SH-SY5Y (cell line): Measurements from ENCODE around the gene DNAH17.

Source experiments
- GATA2 ChIP-seq: IDR thresholded peaks from 2 replicates; pipeline ENCODE4 v1.6.1; 2011; ENCODE audit warnings: mild to moderate bottlenecking, low read depth, low read length
- GATA3 ChIP-seq: IDR thresholded peaks from 2 replicates; pipeline ENCODE4 v1.6.1; 2011; ENCODE audit warnings: low read depth, mild to moderate bottlenecking, low read length, moderate library complexity

DNAH17 gene

GRCh38 chr17:78515480-78515879, 61.7 kb downstream of the DNAH17 start:
- TF ChIP-seq GATA3 = no peak

GRCh38 chr17:78514521-78514920, 62.7 kb downstream of the DNAH17 start:
- TF ChIP-seq GATA2 = no peak
- no peak for TF ChIP-seq GATA3

- TF ChIP-seq GATA3 = no peak
- no peak for TF ChIP-seq GATA2
These were observed 64.2 kb downstream of the DNAH17 start for GRCh38 chr17:78512976-78513375.

GRCh38 chr17:78510141-78511075, 66.8 kb downstream of the DNAH17 start:
- TF ChIP-seq GATA2 (no peak), GATA3 (no peak)

- TF ChIP-seq GATA2 (no peak), GATA3 (no peak)
These were observed 69.7 kb downstream of the DNAH17 start for GRCh38 chr17:78507526-78507925.

- TF ChIP-seq GATA2 (no peak), GATA3 (no peak)
These were observed 70.5 kb downstream of the DNAH17 start for GRCh38 chr17:78506454-78507309.

GRCh38 chr17:78504156-78504925, 72.9 kb downstream of the DNAH17 start:
- TF ChIP-seq GATA3 (no peak), GATA2 (no peak)

GRCh38 chr17:78502611-78503148, 74.5 kb downstream of the DNAH17 start:
- TF ChIP-seq GATA2 (no peak), GATA3 (no peak)

- TF ChIP-seq GATA2 (no peak), GATA3 (no peak)
These were observed 75.8 kb downstream of the DNAH17 start for GRCh38 chr17:78501241-78502036.

- TF ChIP-seq GATA2 (no peak), GATA3 (no peak)
These were observed 76.4 kb downstream of the DNAH17 start for GRCh38 chr17:78500806-78501205.

GRCh38 chr17:78499715-78500540, 77.3 kb downstream of the DNAH17 start:
- TF ChIP-seq GATA3 = no peak
- TF ChIP-seq GATA2 = no peak

GRCh38 chr17:78498848-78499247, 78.3 kb downstream of the DNAH17 start:
- no peak for TF ChIP-seq GATA3
- TF ChIP-seq GATA2 = no peak
